Ishikawa (cell line): Measurements from ENCODE around the gene INPP4B.
A peak's percentile ranks its signal among the peaks of the same experiment; 100 is the strongest.

ENCODE experiments used
- CEBPB ChIP-seq: IDR thresholded peaks from 2 replicates; pipeline ENCODE4 v1.6.1; 2012
- CREB1 ChIP-seq: IDR thresholded peaks from 2 replicates; pipeline ENCODE4 v1.6.1; 2012; ENCODE audit warnings: low read depth
- EGR1 ChIP-seq: IDR thresholded peaks from 2 replicates; pipeline ENCODE4 v1.6.1; 2012
- EP300 ChIP-seq: IDR thresholded peaks from 2 replicates; pipeline ENCODE4 v1.6.1; 2012; ENCODE audit warnings: borderline replicate concordance
- FOXM1 ChIP-seq: IDR thresholded peaks from 2 replicates; pipeline ENCODE4 v1.6.1; 2012; ENCODE audit warnings: low read depth, borderline replicate concordance
- NFIC ChIP-seq: IDR thresholded peaks from 2 replicates; pipeline ENCODE4 v1.6.1; 2012
- RAD21 ChIP-seq: IDR thresholded peaks from 2 replicates; pipeline ENCODE4 v1.6.1; 2012; ENCODE audit warnings: low read depth
- TAF1 ChIP-seq: IDR thresholded peaks from 2 replicates; pipeline ENCODE4 v1.6.1; 2012; ENCODE audit warnings: low read depth, mild to moderate bottlenecking
- TCF12 ChIP-seq: IDR thresholded peaks from 2 replicates; pipeline ENCODE4 v1.6.1; 2012; ENCODE audit warnings: low read depth
- TEAD4 ChIP-seq: IDR thresholded peaks from 2 replicates; pipeline ENCODE4 v1.6.1; 2012
- YY1 ChIP-seq: IDR thresholded peaks from 2 replicates; pipeline ENCODE4 v1.6.1; 2012; ENCODE audit warnings: low read depth
- ZBTB7A ChIP-seq: IDR thresholded peaks from 2 replicates; pipeline ENCODE4 v1.6.1; 2012; ENCODE audit warnings: low read depth
- TF ChIP-seq, protein P1 (sequence below): IDR thresholded peaks from 2 replicates; pipeline ENCODE4 v1.6.1; 2012; ENCODE audit warnings: low read depth, mild to moderate bottlenecking
- TF ChIP-seq, protein P2 (sequence below): IDR thresholded peaks from 2 replicates; pipeline ENCODE4 v1.6.1; 2012
- TF ChIP-seq, protein P3 (sequence below): IDR thresholded peaks from 2 replicates; pipeline ENCODE4 v1.6.1; 2012

The INPP4B gene

DNA sequence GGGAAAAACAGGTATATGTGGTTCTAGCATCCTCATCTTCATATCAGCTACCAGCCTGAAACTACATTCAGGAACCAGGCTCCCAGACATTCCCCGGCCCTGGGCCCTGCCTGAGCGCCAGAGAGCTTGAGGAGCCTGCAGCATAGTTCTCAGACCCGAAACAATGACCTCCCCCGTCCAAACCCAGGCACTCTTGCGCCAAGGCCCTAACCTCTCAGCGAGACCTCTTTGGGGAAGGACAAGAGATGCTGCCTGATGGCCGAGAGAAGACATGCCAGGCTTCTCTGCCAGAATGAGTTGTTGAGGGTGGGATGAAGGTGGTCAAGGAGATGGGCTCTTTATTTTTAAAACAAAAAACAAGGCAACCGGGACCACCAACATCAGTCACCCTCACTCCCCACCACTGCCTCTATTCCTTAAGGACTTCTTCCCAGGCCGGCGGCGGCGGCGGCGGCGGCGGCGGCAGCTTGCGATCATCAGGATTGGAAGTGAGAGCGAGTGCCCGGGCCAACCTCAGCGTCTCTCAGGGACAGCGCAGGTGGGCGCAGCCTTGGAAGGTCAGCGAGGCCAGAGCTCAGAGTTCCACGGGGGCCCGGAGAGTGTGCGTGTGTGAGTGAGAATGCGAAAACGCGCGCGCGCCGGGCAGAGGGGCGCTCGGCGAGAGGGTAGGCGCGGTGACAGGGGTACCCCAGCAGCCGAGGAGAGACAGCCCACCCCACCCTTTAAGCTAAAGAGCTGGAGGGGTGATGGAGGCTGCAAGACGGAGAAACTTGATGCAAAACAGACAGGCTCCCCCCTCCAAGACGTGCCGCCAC, 601 bp downstream of the INPP4B start:
- no peak for TF ChIP-seq YY1
- TF ChIP-seq NFIC, result no peak
- TF ChIP-seq RAD21, result no peak
- no peak for TF ChIP-seq TAF1
- no peak for TF ChIP-seq CREB1
- TF ChIP-seq EP300, result peak; percentile 34; the same call in 1 of the 2 replicates

DNA sequence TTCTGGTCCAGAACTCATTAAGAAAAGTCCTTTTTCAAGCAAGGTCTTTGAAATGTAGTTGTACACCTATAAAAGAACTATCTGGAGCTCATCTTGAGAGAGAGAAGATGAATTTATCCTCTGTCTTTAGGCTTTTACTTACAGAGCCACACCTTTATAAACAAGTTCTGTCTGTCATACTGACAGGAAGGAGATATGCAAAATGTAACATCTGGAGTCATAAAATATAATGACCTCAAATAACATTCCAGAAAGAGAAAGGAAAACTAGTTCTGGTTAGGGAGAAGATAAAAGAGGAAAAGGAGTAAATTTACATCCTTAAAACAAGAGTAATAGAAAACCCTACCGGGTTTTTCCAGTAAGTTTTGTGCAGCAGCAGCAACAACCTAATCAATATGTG, 1.3 kb downstream of the INPP4B start:
- TF ChIP-seq EP300 (no peak), TCF12 (no peak), RAD21 (no peak), NFIC (no peak), EGR1 (no peak), TAF1 (no peak)
- TF ChIP-seq, protein P1, sequence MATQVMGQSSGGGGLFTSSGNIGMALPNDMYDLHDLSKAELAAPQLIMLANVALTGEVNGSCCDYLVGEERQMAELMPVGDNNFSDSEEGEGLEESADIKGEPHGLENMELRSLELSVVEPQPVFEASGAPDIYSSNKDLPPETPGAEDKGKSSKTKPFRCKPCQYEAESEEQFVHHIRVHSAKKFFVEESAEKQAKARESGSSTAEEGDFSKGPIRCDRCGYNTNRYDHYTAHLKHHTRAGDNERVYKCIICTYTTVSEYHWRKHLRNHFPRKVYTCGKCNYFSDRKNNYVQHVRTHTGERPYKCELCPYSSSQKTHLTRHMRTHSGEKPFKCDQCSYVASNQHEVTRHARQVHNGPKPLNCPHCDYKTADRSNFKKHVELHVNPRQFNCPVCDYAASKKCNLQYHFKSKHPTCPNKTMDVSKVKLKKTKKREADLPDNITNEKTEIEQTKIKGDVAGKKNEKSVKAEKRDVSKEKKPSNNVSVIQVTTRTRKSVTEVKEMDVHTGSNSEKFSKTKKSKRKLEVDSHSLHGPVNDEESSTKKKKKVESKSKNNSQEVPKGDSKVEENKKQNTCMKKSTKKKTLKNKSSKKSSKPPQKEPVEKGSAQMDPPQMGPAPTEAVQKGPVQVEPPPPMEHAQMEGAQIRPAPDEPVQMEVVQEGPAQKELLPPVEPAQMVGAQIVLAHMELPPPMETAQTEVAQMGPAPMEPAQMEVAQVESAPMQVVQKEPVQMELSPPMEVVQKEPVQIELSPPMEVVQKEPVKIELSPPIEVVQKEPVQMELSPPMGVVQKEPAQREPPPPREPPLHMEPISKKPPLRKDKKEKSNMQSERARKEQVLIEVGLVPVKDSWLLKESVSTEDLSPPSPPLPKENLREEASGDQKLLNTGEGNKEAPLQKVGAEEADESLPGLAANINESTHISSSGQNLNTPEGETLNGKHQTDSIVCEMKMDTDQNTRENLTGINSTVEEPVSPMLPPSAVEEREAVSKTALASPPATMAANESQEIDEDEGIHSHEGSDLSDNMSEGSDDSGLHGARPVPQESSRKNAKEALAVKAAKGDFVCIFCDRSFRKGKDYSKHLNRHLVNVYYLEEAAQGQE, result no peak
- TF ChIP-seq, protein P2, sequence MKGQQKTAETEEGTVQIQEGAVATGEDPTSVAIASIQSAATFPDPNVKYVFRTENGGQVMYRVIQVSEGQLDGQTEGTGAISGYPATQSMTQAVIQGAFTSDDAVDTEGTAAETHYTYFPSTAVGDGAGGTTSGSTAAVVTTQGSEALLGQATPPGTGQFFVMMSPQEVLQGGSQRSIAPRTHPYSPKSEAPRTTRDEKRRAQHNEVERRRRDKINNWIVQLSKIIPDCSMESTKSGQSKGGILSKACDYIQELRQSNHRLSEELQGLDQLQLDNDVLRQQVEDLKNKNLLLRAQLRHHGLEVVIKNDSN, result no peak
- TF ChIP-seq, protein P3, sequence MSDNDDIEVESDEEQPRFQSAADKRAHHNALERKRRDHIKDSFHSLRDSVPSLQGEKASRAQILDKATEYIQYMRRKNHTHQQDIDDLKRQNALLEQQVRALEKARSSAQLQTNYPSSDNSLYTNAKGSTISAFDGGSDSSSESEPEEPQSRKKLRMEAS, result no peak

DNA sequence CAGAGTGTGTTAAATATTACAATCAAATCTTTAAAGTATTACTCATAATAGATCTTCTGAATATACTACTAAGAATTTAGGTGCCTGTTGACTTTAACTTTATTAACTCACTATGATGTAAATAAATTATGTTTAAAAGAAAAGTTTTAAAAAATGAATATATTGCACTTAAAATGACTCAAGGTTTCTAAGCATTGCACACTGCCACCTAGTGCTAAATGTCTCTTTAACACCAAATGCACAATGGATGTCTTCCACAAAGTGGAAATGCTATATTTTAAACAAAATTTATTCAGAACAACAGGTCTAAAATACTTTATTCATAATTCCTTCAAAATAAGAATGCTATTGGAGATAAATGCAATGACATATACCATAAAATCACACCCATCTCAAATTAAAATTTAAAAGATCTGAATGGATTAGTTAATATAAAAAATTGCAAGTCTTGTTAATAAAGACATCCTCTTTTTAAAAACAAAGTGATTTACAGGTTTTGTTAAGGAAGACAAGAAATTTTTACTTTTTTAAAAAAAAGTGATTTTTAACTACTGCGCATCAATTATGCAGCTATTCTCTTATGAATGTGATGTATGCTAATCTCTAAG, 5.5 kb downstream of the INPP4B start:
- TF ChIP-seq RAD21 (peak; percentile 71), FOXM1 (no peak)

DNA sequence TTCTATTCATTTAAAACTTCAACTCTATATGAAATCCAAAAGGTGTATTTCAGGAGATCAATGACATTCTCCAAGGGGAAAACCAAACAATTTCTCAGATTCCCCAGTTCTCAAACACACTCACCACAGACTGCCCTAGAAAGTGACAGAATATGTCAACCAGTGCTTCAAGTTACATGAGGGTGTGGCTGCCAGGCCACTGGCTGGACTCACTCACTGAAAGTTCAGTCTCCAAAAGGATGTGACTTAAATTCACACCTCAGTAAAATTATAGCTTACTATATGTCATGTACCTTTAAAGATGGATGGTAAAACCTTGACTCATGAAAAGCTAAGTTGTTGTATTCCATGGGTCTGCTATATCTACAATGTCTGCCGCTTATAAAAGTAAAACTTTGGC, 7.3 kb downstream of the INPP4B start:
- TF ChIP-seq TCF12, result no peak
- TF ChIP-seq TAF1, result no peak
- TF ChIP-seq YY1, result no peak
- TF ChIP-seq EP300, result no peak
- TF ChIP-seq CREB1, result no peak
- TF ChIP-seq NFIC, result no peak
- no peak for TF ChIP-seq FOXM1
- TF ChIP-seq, protein P2, result no peak
- TF ChIP-seq ZBTB7A, result no peak
- TF ChIP-seq, protein P1, result no peak
- TF ChIP-seq EGR1, result no peak
- TF ChIP-seq, protein P3, result no peak
- no peak for TF ChIP-seq RAD21
- no peak for TF ChIP-seq CEBPB
- no peak for TF ChIP-seq TEAD4

- TF ChIP-seq RAD21, result no peak
- TF ChIP-seq EP300, result no peak
These were observed 14.1 kb downstream of the INPP4B start for GRCh38 chr4:142832022-142832421.

- no peak for TF ChIP-seq CREB1
- no peak for TF ChIP-seq NFIC
- no peak for TF ChIP-seq CEBPB
- no peak for TF ChIP-seq FOXM1
- TF ChIP-seq RAD21, result no peak
- TF ChIP-seq, protein P3, result no peak
- no peak for TF ChIP-seq TCF12
- no peak for TF ChIP-seq ZBTB7A
These were observed 19.4 kb downstream of the INPP4B start for GRCh38 chr4:142826503-142827241.
